ENCODE measurements around the gene COG5.

COG5 gene

GRCh38 chr7:107563775-107564552, at the start of gene COG5, which contains the start of gene DUS4L:
COG5 (minus strand) TSS chr7:107563920; CDS start chr7:107563896, 24 bp downstream.
DUS4L (plus strand) TSS chr7:107563971; CDS start chr7:107567071, 3,100 bp downstream.
- DNase-seq, result peak; percentile 14

GRCh38 chr7:107613439-107613838, 49.7 kb upstream of the COG5 start:
- DNase-seq, result no peak

GRCh38 chr7:107610323-107610722, 46.6 kb upstream of the COG5 start:
- no peak for DNase-seq

GRCh38 chr7:107609811-107610261, 46.1 kb upstream of the COG5 start:
- no peak for DNase-seq

- DNase-seq, result no peak
These were observed 42.6 kb upstream of the COG5 start for GRCh38 chr7:107606303-107606702.

GRCh38 chr7:107605218-107605815, 41.6 kb upstream of the COG5 start:
- DNase-seq, result no peak

GRCh38 chr7:107600816-107601215, 37.1 kb upstream of the COG5 start:
- DNase-seq, result no peak

- DNase-seq, result no peak
These were observed 35.5 kb upstream of the COG5 start for GRCh38 chr7:107599262-107599661.

GRCh38 chr7:107597953-107598352, 34.2 kb upstream of the COG5 start:
- no peak for DNase-seq

GRCh38 chr7:107597582-107597916, 33.8 kb upstream of the COG5 start:
- DNase-seq, result no peak

GRCh38 chr7:107596881-107597581, 33.3 kb upstream of the COG5 start:
- DNase-seq, result no peak

- DNase-seq, result no peak
These were observed 31.4 kb upstream of the COG5 start for GRCh38 chr7:107594961-107595737.

GRCh38 chr7:107593025-107593410, 29.3 kb upstream of the COG5 start:
- DNase-seq, result no peak

GRCh38 chr7:107592361-107593024, 28.8 kb upstream of the COG5 start:
- no peak for DNase-seq

GRCh38 chr7:107591421-107591820, 27.7 kb upstream of the COG5 start:
- no peak for DNase-seq

- DNase-seq, result no peak
These were observed 24.9 kb upstream of the COG5 start for GRCh38 chr7:107588529-107589130.

- DNase-seq, result no peak
These were observed 21.0 kb upstream of the COG5 start for GRCh38 chr7:107584716-107585115.

GRCh38 chr7:107582875-107583274, 19.2 kb upstream of the COG5 start:
- no peak for DNase-seq

GRCh38 chr7:107581387-107582013, 17.8 kb upstream of the COG5 start:
- DNase-seq, result no peak

GRCh38 chr7:107580716-107581383, 17.1 kb upstream of the COG5 start:
- DNase-seq, result no peak

All from cortex of kidney (tissue), 1 donor.